AG04449 (cell line): ENCODE results near the gene DMXL1.

ENCODE experiments used
- CTCF ChIA-PET: fragments of 350-600 bp; formaldehyde crosslinking; extraction: SDS; loops from one replicate; lab custom pipeline; 2021; ENCODE audit warnings: antibody characterized with exemption; lab: Yijun Ruan, JAX
- POLR2A ChIA-PET: fragments of 400-600, 350-600 bp; formaldehyde crosslinking; extraction: SDS; loops from one replicate; lab custom pipeline; 2020; ENCODE audit warnings: antibody characterized with exemption, inconsistent platforms; lab: Yijun Ruan, JAX
- DNase-seq: peaks from one replicate; pipeline ENCODE4 v3.0.0-alpha.2; 2010; ENCODE audit warnings: low read depth, low spot score
- H3K4me3 ChIP-seq: 2 replicates; pipeline ENCODE4 v1.5.1; 2011; ENCODE audit warnings: low read depth, mild to moderate bottlenecking, control low read depth, low read length
- CTCF ChIP-seq: IDR thresholded peaks from one replicate; pipeline ENCODE4 v1.5.1; 2011; ENCODE audit warnings: mild to moderate bottlenecking, moderate library complexity, low read length, control low read depth, inconsistent platforms; ENCODE audit not compliant: insufficient read depth; ENCODE audit errors: missing control alignments

The DMXL1 gene

GRCh38 chr5:119028575-119028974, 42.3 kb upstream of the DMXL1 start:
- CTCF ChIA-PET: interaction anchor here (0.6 kb wide), 1 partner anchor 23 kb away, joined by 3 read pairs; no protein-coding TSS in a partner anchor

GRCh38 chr5:119031011-119031886, 39.6 kb upstream of the DMXL1 start:
- ChIA-PET CTCF (interaction anchor here (1.2 kb wide), 1 partner anchor 381 kb away, joined by 5 read pairs; no protein-coding TSS in a partner anchor), POLR2A (no interaction called here)
- no peak for TF ChIP-seq CTCF
- H3K4me3 ChIP-seq: no peak overlapping the region
- DNase-seq: no peak

More at GRCh38 chr5:119028575-119028974, 42.3 kb upstream of the DMXL1 start:
- no peak overlapping the region for H3K4me3 ChIP-seq
- POLR2A ChIA-PET: no interaction called here
- no peak for TF ChIP-seq CTCF
- DNase-seq: no peak

GRCh38 chr5:119031905-119032304, 39.0 kb upstream of the DMXL1 start:
- ChIA-PET POLR2A (no interaction called here), CTCF (interaction anchor here (1.9 kb wide), 1 partner anchor 381 kb away, joined by 6 read pairs; no protein-coding TSS in a partner anchor)
- no peak for DNase-seq
- no peak overlapping the region for H3K4me3 ChIP-seq
- TF ChIP-seq CTCF: no peak

- no peak overlapping the region for H3K4me3 ChIP-seq
- CTCF ChIA-PET: interaction anchor here (1.0 to 1.9 kb wide), 2 partner anchors 379 to 380 kb away, joined by 4 to 6 read pairs; no protein-coding TSS in a partner anchor
- no peak for DNase-seq
- TF ChIP-seq CTCF: no peak
- POLR2A ChIA-PET: no interaction called here
These were observed 38.2 kb upstream of the DMXL1 start for GRCh38 chr5:119032656-119033055.

- no peak for TF ChIP-seq CTCF
- ChIA-PET CTCF (interaction anchor here (1.0 to 1.9 kb wide), 2 partner anchors 378 to 380 kb away, joined by 4 to 6 read pairs; no protein-coding TSS in a partner anchor), POLR2A (no interaction called here)
- no peak overlapping the region for H3K4me3 ChIP-seq
- DNase-seq: no peak
These were observed 37.8 kb upstream of the DMXL1 start for GRCh38 chr5:119033135-119033534.

- POLR2A ChIA-PET: no interaction called here
- peak; percentile 31 for DNase-seq
- TF ChIP-seq CTCF: no peak
- no peak overlapping the region for H3K4me3 ChIP-seq
- CTCF ChIA-PET: no interaction called here
These were observed 34.7 kb upstream of the DMXL1 start for GRCh38 chr5:119036101-119036762.
